Neural cell (in vitro differentiated cells): ENCODE results near the gene DNAJB4. TPM values are rescaled to one million over a fixed set of nuclear protein-coding genes. Genes with fewer than 3 reads are reported as not detected.

Experiments
- H2AFZ ChIP-seq: fragments of 200-600, 300-800 bp; sonication (generic), shearing (Covaris generic); 2 replicates; pipeline ENCODE4 v1.6.0; 2014; ENCODE audit warnings: low read depth, mild to moderate bottlenecking, antibody characterized with exemption, low read length, moderate library complexity
- H3F3A ChIP-seq: fragments of 200-600 bp; shearing (Covaris generic); 2 replicates; pipeline ENCODE4 v1.6.1; 2016; ENCODE audit warnings: mild to moderate bottlenecking, moderate library complexity, mixed read lengths, antibody characterized with exemption, low read length; ENCODE audit not compliant: insufficient read depth, poor library complexity, severe bottlenecking
- H3K27ac ChIP-seq: fragments of 200-600, 300-800 bp; sonication (generic), shearing (Covaris generic); 2 replicates; pipeline ENCODE4 v1.5.1; 2014; ENCODE audit warnings: mild to moderate bottlenecking, low read length, moderate library complexity
- H3K27me3 ChIP-seq: fragments of 300-800, 200-600 bp; sonication (generic), shearing (Covaris generic); 2 replicates; pipeline ENCODE4 v1.6.0; 2014; ENCODE audit warnings: mild to moderate bottlenecking, low read depth, low read length, moderate library complexity; ENCODE audit not compliant: insufficient read depth
- H3K36me3 ChIP-seq: fragments of 300-800, 200-600 bp; sonication (generic), shearing (Covaris generic); 2 replicates; pipeline ENCODE4 v1.5.1; 2014; ENCODE audit warnings: mild to moderate bottlenecking, antibody characterized with exemption, low read length, moderate library complexity; ENCODE audit not compliant: insufficient read depth
- H3K4me2 ChIP-seq: fragments of 300-800, 200-600 bp; sonication (generic), shearing (Covaris generic); 2 replicates; pipeline ENCODE4 v1.6.0; 2014; ENCODE audit warnings: mild to moderate bottlenecking, low read length
- H3K4me3 ChIP-seq: fragments of 300-800, 200-600 bp; sonication (generic), shearing (Covaris generic); 2 replicates; pipeline ENCODE4 v1.5.1; 2014; ENCODE audit warnings: mild to moderate bottlenecking, low read length, moderate library complexity
- H3K79me2 ChIP-seq: fragments of 200-600 bp; shearing (Covaris generic); replicated peaks from 2 replicates; pipeline ENCODE4 v1.6.0; 2014; ENCODE audit warnings: mild to moderate bottlenecking, low read length, moderate library complexity; ENCODE audit not compliant: insufficient read depth
- H3K9ac ChIP-seq: fragments of 300-800, 200-600 bp; sonication (generic), shearing (Covaris generic); 2 replicates; pipeline ENCODE4 v1.6.1; 2016; ENCODE audit warnings: mild to moderate bottlenecking, low read length, mixed read lengths
- H3K9me2 ChIP-seq: fragments of 200-600 bp; shearing (Covaris generic); 2 replicates; pipeline ENCODE4 v1.6.1; 2016; ENCODE audit warnings: mild to moderate bottlenecking, low read length, mixed read lengths; ENCODE audit not compliant: insufficient read depth
- H3K9me3 ChIP-seq: fragments of 200-600, 300-800 bp; sonication (generic), shearing (Covaris generic); 2 replicates; pipeline ENCODE4 v1.6.1; 2016; ENCODE audit warnings: mild to moderate bottlenecking, mixed run types, low read length, moderate library complexity, mixed read lengths
- H4K20me1 ChIP-seq: fragments of 200-600 bp; shearing (Covaris generic); 2 replicates; pipeline ENCODE4 v1.6.1; 2016; ENCODE audit warnings: mild to moderate bottlenecking, mixed run types; ENCODE audit not compliant: insufficient read depth
- EP300 ChIP-seq: fragments of 450-650 bp; conservative IDR thresholded peaks from 2 replicates; pipeline ENCODE4 v1.6.1; 2014; ENCODE audit warnings: antibody characterized with exemption, mild to moderate bottlenecking, moderate library complexity; ENCODE audit not compliant: poor library complexity, severe bottlenecking
- EZH2 ChIP-seq: fragments of 200-600, 300-800 bp; shearing (Covaris generic), sonication (generic); IDR thresholded peaks from 2 replicates; pipeline ENCODE4 v1.6.1; 2014; ENCODE audit warnings: antibody characterized with exemption, low read length, borderline replicate concordance, mild to moderate bottlenecking; ENCODE audit not compliant: insufficient read depth, poor library complexity, severe bottlenecking
- MXI1 ChIP-seq: fragments of 450-650 bp; conservative IDR thresholded peaks from 2 replicates; pipeline ENCODE4 v1.6.1; 2014; ENCODE audit warnings: antibody characterized with exemption, mild to moderate bottlenecking; ENCODE audit not compliant: poor library complexity, severe bottlenecking
- POLR2AphosphoS5 ChIP-seq: IDR thresholded peaks from 2 replicates; pipeline ENCODE4 v1.6.1; 2012
- RAD21 ChIP-seq: fragments of 450-650 bp; conservative IDR thresholded peaks from 2 replicates; pipeline ENCODE4 v1.6.1; 2014; ENCODE audit warnings: antibody characterized with exemption, mild to moderate bottlenecking, moderate library complexity
- SMC3 ChIP-seq: fragments of 450-650 bp; conservative IDR thresholded peaks from 2 replicates; pipeline ENCODE4 v1.6.1; 2014; ENCODE audit warnings: antibody characterized with exemption, mild to moderate bottlenecking, moderate library complexity; ENCODE audit not compliant: poor library complexity
- TAF1 ChIP-seq: IDR thresholded peaks from 2 replicates; pipeline ENCODE4 v1.6.1; 2012; ENCODE audit warnings: low read depth
- polyA plus RNA-seq: library from polyadenylated mRNA; depleted of rRNA; stranded (reverse); fragments of >200 nt; gene quantifications from 2 replicates; pipeline ENCODE4 v1.2.3, GENCODE V29; 2014
- TF ChIP-seq, protein P1 (sequence below): IDR thresholded peaks from 2 replicates; pipeline ENCODE4 v1.6.1; 2012; ENCODE audit warnings: borderline replicate concordance
- TF ChIP-seq, protein P2 (sequence below): fragments of 450-650 bp; IDR thresholded peaks from 2 replicates; pipeline ENCODE4 v1.5.1; 2014; ENCODE audit warnings: antibody characterized with exemption, mild to moderate bottlenecking, moderate library complexity; ENCODE audit not compliant: poor library complexity, severe bottlenecking

Gene DNAJB4
- polyA plus RNA-seq, 1 donor from 2014 or later: 42.2 TPM

DNA sequence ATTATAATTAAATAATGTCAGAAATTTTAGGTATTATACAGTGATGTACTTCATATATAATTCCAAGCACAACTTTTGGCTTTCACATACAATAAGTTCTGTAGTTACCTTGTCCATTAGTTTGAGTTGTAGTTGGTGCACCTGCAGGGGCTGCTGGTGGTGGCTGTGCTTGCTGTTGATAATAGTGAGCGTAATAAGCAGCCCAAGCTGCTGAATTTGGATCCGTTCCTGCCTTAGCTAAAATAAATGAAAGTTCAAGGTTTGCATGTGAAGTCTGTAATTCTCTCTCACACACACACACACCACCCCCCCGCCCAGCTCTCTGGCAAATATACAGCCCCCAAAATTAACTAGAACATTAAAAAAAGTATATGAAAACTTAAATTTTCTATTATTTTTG, 48.3 kb upstream of the DNAJB4 start:
- no peaks in the 10 kb centered on the region for H3K9me3 ChIP-seq
- H3F3A ChIP-seq: no peaks in the 10 kb centered on the region
- TF ChIP-seq EZH2 (no peak), MXI1 (no peak), SMC3 (no peak)
- TF ChIP-seq, protein P1, sequence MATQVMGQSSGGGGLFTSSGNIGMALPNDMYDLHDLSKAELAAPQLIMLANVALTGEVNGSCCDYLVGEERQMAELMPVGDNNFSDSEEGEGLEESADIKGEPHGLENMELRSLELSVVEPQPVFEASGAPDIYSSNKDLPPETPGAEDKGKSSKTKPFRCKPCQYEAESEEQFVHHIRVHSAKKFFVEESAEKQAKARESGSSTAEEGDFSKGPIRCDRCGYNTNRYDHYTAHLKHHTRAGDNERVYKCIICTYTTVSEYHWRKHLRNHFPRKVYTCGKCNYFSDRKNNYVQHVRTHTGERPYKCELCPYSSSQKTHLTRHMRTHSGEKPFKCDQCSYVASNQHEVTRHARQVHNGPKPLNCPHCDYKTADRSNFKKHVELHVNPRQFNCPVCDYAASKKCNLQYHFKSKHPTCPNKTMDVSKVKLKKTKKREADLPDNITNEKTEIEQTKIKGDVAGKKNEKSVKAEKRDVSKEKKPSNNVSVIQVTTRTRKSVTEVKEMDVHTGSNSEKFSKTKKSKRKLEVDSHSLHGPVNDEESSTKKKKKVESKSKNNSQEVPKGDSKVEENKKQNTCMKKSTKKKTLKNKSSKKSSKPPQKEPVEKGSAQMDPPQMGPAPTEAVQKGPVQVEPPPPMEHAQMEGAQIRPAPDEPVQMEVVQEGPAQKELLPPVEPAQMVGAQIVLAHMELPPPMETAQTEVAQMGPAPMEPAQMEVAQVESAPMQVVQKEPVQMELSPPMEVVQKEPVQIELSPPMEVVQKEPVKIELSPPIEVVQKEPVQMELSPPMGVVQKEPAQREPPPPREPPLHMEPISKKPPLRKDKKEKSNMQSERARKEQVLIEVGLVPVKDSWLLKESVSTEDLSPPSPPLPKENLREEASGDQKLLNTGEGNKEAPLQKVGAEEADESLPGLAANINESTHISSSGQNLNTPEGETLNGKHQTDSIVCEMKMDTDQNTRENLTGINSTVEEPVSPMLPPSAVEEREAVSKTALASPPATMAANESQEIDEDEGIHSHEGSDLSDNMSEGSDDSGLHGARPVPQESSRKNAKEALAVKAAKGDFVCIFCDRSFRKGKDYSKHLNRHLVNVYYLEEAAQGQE: no peak
- no peak overlapping the region for H3K4me2 ChIP-seq
- no peak overlapping the region for H3K9ac ChIP-seq
- peaks cover 21% of the 10 kb centered on the region for H3K36me3 ChIP-seq
- no peak overlapping the region for H3K27ac ChIP-seq
- peaks cover 14% of the 10 kb centered on the region for H3K79me2 ChIP-seq
- H2AFZ ChIP-seq: no peak overlapping the region
- H4K20me1 ChIP-seq: no peaks in the 10 kb centered on the region
- H3K27me3 ChIP-seq: no peaks in the 10 kb centered on the region
- H3K4me3 ChIP-seq: no peak overlapping the region
- H3K9me2 ChIP-seq: no peaks in the 10 kb centered on the region

DNA sequence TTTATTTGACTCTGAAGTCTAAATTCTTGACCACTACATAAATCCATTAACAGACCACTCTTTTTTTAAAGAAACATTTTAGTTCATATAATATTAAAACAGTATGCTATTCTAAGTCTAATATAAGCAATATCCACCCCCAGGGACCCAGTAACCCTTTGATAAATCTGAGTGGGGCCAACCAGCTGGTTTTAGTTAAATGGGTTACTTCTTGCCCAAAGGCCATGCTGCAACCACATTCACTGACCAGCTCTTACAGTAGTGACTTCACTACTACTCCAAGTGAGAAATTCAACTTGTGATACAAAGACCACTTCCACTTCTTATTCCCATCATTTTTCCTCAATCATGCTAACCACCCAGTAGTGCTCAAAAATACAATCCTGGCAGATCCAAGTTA, 46.3 kb upstream of the DNAJB4 start:
- peaks cover 24% of the 10 kb centered on the region for H3K79me2 ChIP-seq
- no peak overlapping the region for H2AFZ ChIP-seq
- no peak overlapping the region for H3K4me3 ChIP-seq
- no peaks in the 10 kb centered on the region for H3F3A ChIP-seq
- no peak overlapping the region for H3K27ac ChIP-seq
- TF ChIP-seq MXI1 (no peak), SMC3 (no peak), EZH2 (no peak), EP300 (no peak), RAD21 (no peak), POLR2AphosphoS5 (no peak), TAF1 (no peak)
- TF ChIP-seq, protein P1: no peak
- TF ChIP-seq, protein P2, sequence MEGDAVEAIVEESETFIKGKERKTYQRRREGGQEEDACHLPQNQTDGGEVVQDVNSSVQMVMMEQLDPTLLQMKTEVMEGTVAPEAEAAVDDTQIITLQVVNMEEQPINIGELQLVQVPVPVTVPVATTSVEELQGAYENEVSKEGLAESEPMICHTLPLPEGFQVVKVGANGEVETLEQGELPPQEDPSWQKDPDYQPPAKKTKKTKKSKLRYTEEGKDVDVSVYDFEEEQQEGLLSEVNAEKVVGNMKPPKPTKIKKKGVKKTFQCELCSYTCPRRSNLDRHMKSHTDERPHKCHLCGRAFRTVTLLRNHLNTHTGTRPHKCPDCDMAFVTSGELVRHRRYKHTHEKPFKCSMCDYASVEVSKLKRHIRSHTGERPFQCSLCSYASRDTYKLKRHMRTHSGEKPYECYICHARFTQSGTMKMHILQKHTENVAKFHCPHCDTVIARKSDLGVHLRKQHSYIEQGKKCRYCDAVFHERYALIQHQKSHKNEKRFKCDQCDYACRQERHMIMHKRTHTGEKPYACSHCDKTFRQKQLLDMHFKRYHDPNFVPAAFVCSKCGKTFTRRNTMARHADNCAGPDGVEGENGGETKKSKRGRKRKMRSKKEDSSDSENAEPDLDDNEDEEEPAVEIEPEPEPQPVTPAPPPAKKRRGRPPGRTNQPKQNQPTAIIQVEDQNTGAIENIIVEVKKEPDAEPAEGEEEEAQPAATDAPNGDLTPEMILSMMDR: no peak
- H3K27me3 ChIP-seq: no peaks in the 10 kb centered on the region
- H3K36me3 ChIP-seq: peaks cover 30% of the 10 kb centered on the region
- no peaks in the 10 kb centered on the region for H3K9me2 ChIP-seq
- no peaks in the 10 kb centered on the region for H4K20me1 ChIP-seq
- no peaks in the 10 kb centered on the region for H3K9me3 ChIP-seq
- no peak overlapping the region for H3K9ac ChIP-seq
- H3K4me2 ChIP-seq: no peak overlapping the region
